LNCAP (cell line): Measurements from ENCODE around the gene PAIP1.

Source experiments
- TF ChIP-seq, protein P1 (sequence below): fragments of 450-650 bp; IDR thresholded peaks from 2 replicates; pipeline ENCODE4 v1.5.1; 2017; ENCODE audit warnings: mild to moderate bottlenecking

Gene PAIP1

DNA sequence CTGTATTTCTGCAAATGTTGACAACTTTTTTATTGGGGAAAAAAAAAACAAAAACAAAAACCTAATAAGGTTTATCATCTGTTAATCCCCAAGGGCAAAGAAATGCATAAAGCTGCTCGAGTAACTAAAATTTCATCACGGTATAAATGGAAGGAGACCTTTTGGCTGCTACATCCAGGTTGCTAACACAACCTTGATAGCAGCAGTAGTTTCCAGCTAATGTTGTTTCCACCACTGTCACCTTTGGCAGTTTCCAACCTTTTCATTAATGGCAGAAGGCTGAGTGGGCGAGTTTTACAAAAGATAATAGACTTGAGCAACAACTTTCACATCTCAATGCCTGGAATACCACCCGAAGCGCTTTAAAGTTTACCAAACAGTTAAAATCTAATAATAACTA lies 8.5 kb downstream of the PAIP1 start:
- TF ChIP-seq, protein P1, sequence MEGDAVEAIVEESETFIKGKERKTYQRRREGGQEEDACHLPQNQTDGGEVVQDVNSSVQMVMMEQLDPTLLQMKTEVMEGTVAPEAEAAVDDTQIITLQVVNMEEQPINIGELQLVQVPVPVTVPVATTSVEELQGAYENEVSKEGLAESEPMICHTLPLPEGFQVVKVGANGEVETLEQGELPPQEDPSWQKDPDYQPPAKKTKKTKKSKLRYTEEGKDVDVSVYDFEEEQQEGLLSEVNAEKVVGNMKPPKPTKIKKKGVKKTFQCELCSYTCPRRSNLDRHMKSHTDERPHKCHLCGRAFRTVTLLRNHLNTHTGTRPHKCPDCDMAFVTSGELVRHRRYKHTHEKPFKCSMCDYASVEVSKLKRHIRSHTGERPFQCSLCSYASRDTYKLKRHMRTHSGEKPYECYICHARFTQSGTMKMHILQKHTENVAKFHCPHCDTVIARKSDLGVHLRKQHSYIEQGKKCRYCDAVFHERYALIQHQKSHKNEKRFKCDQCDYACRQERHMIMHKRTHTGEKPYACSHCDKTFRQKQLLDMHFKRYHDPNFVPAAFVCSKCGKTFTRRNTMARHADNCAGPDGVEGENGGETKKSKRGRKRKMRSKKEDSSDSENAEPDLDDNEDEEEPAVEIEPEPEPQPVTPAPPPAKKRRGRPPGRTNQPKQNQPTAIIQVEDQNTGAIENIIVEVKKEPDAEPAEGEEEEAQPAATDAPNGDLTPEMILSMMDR, result no peak

DNA sequence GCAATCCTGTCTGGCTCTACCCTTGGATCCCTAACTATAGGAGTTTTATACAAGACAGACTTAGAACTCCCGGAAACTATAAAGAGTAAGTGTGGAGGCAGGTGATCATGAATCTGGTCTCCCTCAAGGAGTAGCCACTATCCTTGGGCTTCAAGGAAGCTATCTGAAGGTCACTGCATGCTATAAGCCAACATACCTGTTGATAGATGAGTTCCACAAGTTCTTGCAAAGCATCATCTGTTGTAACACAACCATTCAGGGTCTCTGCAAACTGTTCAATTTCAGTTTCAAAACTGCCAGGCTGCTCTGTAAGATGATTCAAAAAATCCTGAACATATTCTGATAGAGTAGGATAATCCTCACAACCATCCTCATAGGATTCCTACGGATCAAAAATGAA lies 9.3 kb downstream of the PAIP1 start:
- TF ChIP-seq, protein P1, result no peak

DNA sequence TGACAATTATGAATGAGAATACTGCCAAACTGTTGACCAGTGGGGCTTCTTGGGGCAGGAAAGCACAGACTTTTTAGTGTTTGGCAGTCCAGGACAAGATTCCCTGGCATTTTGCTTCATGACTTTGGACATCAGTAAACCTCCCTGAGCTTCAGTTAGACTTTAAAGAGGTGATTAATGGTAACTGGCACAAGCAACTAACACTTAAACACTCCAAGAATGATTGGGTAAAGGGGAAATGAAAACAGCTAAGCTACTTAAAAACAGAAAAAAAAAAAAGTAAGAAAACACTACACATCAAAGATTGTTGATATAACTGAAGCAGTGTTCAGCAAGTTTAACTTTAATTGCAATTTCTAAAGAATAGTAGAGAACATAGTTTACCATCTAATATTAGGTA lies 13.4 kb downstream of the PAIP1 start:
- TF ChIP-seq, protein P1, result no peak

DNA sequence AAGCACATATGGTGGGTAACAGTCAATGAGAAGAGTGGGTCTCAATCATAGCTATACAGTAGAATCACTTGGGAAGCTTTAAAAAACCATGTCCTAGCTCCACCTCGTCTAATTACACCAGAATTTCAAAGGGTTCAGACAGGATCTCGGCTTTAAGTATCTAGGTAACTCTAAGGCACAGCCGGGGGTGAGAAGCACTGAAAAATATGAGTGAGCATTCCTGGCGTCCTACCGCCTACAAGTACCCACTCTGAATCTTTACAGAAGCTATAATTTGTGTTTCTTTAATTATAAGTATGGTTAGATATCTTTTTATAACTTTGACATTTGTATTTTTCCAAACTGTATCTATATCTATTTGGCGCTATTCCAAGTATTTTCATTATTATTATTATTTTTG lies 16.1 kb downstream of the PAIP1 start:
- TF ChIP-seq, protein P1, result no peak

DNA sequence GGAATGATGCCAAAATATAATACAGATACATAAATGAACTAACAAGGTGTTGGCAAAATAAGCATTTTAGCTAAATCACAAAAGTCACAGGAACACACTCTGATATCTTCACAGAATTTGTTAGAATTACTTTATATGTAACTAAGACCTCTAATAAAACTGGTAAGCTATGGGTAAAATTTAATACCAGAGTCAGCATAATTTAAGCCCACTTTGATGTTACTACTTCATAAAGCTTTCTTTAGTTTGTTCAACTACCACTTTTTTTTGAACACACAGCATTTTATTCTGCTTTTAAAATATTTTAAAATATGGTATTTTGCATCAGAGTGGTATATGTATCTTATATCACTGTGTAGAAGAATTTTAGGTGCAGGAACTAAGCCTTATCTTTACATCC lies 19.9 kb downstream of the PAIP1 start:
- TF ChIP-seq, protein P1, result no peak

DNA sequence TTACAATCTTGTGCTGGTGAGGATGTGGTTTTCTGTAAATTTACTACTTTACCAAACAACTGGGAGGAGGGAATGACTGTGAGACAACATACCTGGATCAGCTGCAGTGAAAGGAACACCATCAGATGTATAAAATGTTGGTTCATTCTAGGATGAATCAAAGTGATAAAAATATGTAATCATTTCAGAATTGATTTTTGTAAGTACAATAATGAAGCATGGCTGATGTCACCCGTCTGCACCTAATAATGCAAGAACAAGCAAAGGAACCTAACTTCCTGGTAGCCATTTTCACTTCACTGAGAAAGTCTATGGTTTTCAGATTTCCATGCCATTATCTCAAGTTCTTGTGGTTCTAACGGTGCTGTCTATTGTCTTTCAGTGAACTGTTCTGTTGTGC lies 23.2 kb downstream of the PAIP1 start:
- TF ChIP-seq, protein P1, result no peak

DNA sequence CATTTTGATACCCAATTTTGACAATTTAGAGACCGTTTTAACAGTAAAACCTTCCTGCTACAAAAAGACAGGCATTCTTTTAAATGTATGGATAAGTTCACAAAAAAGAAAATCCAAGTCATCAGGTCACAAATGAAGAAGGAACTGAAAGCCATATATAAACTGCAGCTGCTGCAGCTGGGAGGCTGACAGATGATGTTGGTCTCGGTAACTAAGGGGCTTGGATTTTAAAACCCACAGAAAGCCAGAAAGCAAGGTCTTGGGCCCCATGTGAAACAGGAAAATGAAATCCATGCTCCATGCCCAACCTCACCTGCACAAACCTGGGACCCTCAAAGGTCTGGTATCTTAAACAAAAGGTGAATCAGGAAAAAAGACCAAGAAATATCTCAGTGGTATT lies 26.2 kb downstream of the PAIP1 start:
- TF ChIP-seq, protein P1, result no peak

DNA sequence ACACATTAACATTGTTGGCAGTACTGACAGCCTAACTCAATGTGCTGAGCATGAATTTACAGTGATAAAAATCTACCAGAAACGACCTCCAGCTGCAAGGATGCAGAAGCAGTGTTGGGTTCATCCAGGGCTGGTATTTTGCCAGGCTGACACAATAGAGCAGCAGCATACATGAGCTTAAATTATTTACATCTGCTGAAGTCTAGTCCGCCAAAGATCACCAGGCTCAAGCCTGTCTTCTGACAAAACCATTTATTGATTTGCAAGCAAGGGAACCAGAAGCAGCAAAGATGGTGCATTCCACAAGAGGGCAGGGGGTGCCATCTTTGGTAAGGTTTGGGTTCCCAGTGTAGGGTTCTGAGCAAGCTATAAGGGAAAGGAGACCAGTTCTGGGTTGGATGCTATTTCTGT lies 33.2 kb downstream of the PAIP1 start:
- TF ChIP-seq, protein P1, result no peak
